ENCODE data around the gene OSBPL8.

The OSBPL8 gene

DNA sequence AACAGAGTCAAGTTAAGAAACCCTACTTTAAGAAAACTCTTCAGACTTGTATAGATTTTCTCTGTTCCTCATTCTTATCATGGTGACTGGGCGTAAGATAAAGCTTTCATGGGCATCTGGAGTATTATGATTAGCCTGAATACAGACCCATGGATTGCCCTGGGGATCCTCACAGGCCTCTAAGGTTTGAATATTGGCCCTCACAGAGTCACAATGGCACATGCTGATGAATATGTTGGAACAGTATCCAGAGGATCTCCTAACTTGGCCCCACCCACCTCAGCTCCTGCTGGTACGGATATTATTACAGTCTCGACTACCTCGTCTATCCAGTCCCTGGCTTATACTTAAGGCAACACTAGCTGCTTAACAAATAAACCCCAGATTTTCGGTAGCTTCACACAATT lies 8.1 kb downstream of the OSBPL8 start:
- H3K27me3 ChIP-seq (ENCODE audit: insufficient read depth, low read length): no peaks in the 10 kb centered on the region
- H3K36me3 ChIP-seq (ENCODE audit: insufficient read depth, low read length): no peaks in the 10 kb centered on the region
- no peak overlapping the region for H2AFZ ChIP-seq (ENCODE audit: low read depth, low read length)
- H3K4me1 ChIP-seq (ENCODE audit: insufficient read depth, low read length): peaks cover 17% of the 10 kb centered on the region
- no peak overlapping the region for H3K4me3 ChIP-seq (ENCODE audit: low read length)
- no peaks in the 10 kb centered on the region for H3K9me3 ChIP-seq (ENCODE audit: low read length)

- Histone ChIP-seq H3K9me3 (ENCODE audit: low read length) (no peaks in the 10 kb centered on the region), H3K4me3 (ENCODE audit: low read length) (no peak overlapping the region), H2AFZ (ENCODE audit: low read depth, low read length) (no peak overlapping the region), H3K36me3 (ENCODE audit: insufficient read depth, low read length) (no peaks in the 10 kb centered on the region), H3K4me1 (ENCODE audit: insufficient read depth, low read length) (peaks cover 17% of the 10 kb centered on the region), H3K27me3 (ENCODE audit: insufficient read depth, low read length) (no peaks in the 10 kb centered on the region)
Observed at GRCh38 chr12:76549131-76549530, 10.4 kb downstream of the OSBPL8 start.

- peaks cover 17% of the 10 kb centered on the region for H3K4me1 ChIP-seq (ENCODE audit: insufficient read depth, low read length)
- no peaks in the 10 kb centered on the region for H3K27me3 ChIP-seq (ENCODE audit: insufficient read depth, low read length)
- no peak overlapping the region for H3K4me3 ChIP-seq (ENCODE audit: low read length)
- H3K36me3 ChIP-seq (ENCODE audit: insufficient read depth, low read length): no peaks in the 10 kb centered on the region
- no peaks in the 10 kb centered on the region for H3K9me3 ChIP-seq (ENCODE audit: low read length)
- no peak overlapping the region for H2AFZ ChIP-seq (ENCODE audit: low read depth, low read length)
Observed at GRCh38 chr12:76548222-76548837, 11.2 kb downstream of the OSBPL8 start.

DNA sequence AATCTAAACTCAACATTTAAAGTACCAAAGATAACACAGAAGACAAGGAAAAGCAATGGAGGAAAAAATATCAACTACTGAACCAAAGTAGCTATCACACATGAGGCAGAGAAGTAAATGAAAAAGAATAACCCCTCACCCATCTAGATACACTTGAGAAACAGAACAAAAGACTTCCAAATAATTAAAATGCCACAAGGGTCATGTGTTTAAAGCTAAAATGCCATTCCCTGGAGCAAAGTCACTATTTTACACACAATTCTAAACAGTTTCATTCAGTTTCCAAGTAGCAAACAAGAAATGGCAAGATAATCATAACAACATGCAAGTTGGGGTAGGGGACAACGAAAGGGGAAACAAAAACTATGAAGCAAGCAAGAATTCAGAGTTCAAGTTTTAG lies 12.0 kb downstream of the OSBPL8 start:
- Histone ChIP-seq H3K4me1 (ENCODE audit: insufficient read depth, low read length) (peaks cover 17% of the 10 kb centered on the region), H3K27me3 (ENCODE audit: insufficient read depth, low read length) (no peaks in the 10 kb centered on the region), H3K36me3 (ENCODE audit: insufficient read depth, low read length) (no peaks in the 10 kb centered on the region), H3K4me3 (ENCODE audit: low read length) (no peak overlapping the region), H2AFZ (ENCODE audit: low read depth, low read length) (no peak overlapping the region), H3K9me3 (ENCODE audit: low read length) (no peaks in the 10 kb centered on the region)

GRCh38 chr12:76546889-76547288 lies 12.7 kb downstream of the OSBPL8 start:
- H3K9me3 ChIP-seq (ENCODE audit: low read length): no peaks in the 10 kb centered on the region
- H3K36me3 ChIP-seq (ENCODE audit: insufficient read depth, low read length): no peaks in the 10 kb centered on the region
- no peak overlapping the region for H3K4me3 ChIP-seq (ENCODE audit: low read length)

GRCh38 chr12:76545486-76545885 lies 14.1 kb downstream of the OSBPL8 start:
- H3K9me3 ChIP-seq (ENCODE audit: low read length): no peaks in the 10 kb centered on the region
- H2AFZ ChIP-seq (ENCODE audit: low read depth, low read length): no peak overlapping the region
- H3K4me3 ChIP-seq (ENCODE audit: low read length): no peak overlapping the region
- no peaks in the 10 kb centered on the region for H3K36me3 ChIP-seq (ENCODE audit: insufficient read depth, low read length)
- no peaks in the 10 kb centered on the region for H3K27me3 ChIP-seq (ENCODE audit: insufficient read depth, low read length)
- H3K4me1 ChIP-seq (ENCODE audit: insufficient read depth, low read length): peaks cover 17% of the 10 kb centered on the region

More at GRCh38 chr12:76546889-76547288, 12.7 kb downstream of the OSBPL8 start:
- Histone ChIP-seq H3K4me1 (ENCODE audit: insufficient read depth, low read length) (peaks cover 17% of the 10 kb centered on the region), H2AFZ (ENCODE audit: low read depth, low read length) (no peak overlapping the region), H3K27me3 (ENCODE audit: insufficient read depth, low read length) (no peaks in the 10 kb centered on the region)

DNA sequence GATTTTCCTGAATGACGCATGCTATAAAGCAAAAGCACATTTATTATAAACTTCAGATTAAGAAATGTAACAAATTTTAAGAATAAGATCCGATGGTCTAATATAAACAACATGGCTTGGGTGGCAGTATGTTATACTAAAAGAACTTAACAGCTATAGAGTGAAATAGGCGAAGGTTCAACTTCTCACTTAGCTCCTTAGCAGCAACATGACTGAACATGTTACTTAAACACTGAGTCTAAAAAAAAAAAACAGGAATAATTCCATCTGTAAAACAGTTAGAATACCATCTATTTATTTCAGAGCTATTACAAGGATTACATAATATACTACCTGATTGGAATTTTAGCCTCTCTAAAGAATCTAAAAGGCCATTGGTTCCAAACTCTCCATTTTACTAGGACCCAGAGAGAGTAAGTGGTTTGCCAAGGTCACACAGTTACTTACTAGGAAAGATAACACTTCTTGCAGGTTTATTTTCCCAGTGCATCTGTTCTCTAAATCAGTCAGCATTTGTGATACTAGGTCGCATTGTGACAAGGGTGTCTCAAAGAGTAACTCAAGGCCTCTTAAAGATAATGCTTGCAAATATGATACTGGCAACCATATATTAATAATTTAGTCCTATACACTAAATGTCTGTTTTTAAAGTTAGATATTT lies 14.8 kb downstream of the OSBPL8 start:
- Histone ChIP-seq H2AFZ (ENCODE audit: low read depth, low read length) (no peak overlapping the region), H3K4me1 (ENCODE audit: insufficient read depth, low read length) (peaks cover 17% of the 10 kb centered on the region), H3K9me3 (ENCODE audit: low read length) (no peaks in the 10 kb centered on the region)

GRCh38 chr12:76543813-76544347 lies 15.7 kb downstream of the OSBPL8 start:
- no peaks in the 10 kb centered on the region for H3K36me3 ChIP-seq (ENCODE audit: insufficient read depth, low read length)
- H3K4me3 ChIP-seq (ENCODE audit: low read length): no peak overlapping the region
- H2AFZ ChIP-seq (ENCODE audit: low read depth, low read length): no peak overlapping the region
- no peaks in the 10 kb centered on the region for H3K9me3 ChIP-seq (ENCODE audit: low read length)
- no peaks in the 10 kb centered on the region for H3K27me3 ChIP-seq (ENCODE audit: insufficient read depth, low read length)
- H3K4me1 ChIP-seq (ENCODE audit: insufficient read depth, low read length): peaks cover 17% of the 10 kb centered on the region

More for the DNA sequence above, 14.8 kb downstream of the OSBPL8 start:
- H3K4me3 ChIP-seq (ENCODE audit: low read length): no peak overlapping the region
- H3K36me3 ChIP-seq (ENCODE audit: insufficient read depth, low read length): no peaks in the 10 kb centered on the region
- no peaks in the 10 kb centered on the region for H3K27me3 ChIP-seq (ENCODE audit: insufficient read depth, low read length)

DNA sequence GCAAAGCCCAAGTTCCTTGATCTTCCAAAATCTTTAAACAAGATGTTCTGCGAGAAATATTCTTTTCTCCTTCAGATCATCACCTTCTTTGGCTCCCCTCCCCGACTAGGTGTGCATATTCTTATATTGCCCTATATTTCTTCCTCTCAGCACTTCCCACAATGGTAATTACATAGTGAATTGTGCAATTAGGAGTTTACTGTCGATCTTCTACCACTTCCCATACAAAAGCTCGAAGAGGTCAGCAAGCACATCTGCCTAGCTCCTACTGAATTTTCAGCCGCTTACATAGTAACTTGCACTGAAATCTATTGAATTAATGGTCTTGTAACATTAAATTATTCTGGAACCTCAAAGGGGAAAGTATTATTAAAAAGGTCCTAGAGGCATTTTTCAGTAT lies 16.7 kb downstream of the OSBPL8 start:
- Histone ChIP-seq H3K4me1 (ENCODE audit: insufficient read depth, low read length) (peaks cover 14% of the 10 kb centered on the region), H3K36me3 (ENCODE audit: insufficient read depth, low read length) (no peaks in the 10 kb centered on the region), H3K9me3 (ENCODE audit: low read length) (no peaks in the 10 kb centered on the region), H2AFZ (ENCODE audit: low read depth, low read length) (no peak overlapping the region), H3K27me3 (ENCODE audit: insufficient read depth, low read length) (no peaks in the 10 kb centered on the region), H3K4me3 (ENCODE audit: low read length) (no peak overlapping the region)

- no peak overlapping the region for H2AFZ ChIP-seq (ENCODE audit: low read depth, low read length)
- H3K36me3 ChIP-seq (ENCODE audit: insufficient read depth, low read length): no peaks in the 10 kb centered on the region
- no peak overlapping the region for H3K4me3 ChIP-seq (ENCODE audit: low read length)
- no peaks in the 10 kb centered on the region for H3K4me1 ChIP-seq (ENCODE audit: insufficient read depth, low read length)
- no peaks in the 10 kb centered on the region for H3K27me3 ChIP-seq (ENCODE audit: insufficient read depth, low read length)
- no peaks in the 10 kb centered on the region for H3K9me3 ChIP-seq (ENCODE audit: low read length)
Observed at GRCh38 chr12:76539727-76540126, 19.8 kb downstream of the OSBPL8 start.

DNA sequence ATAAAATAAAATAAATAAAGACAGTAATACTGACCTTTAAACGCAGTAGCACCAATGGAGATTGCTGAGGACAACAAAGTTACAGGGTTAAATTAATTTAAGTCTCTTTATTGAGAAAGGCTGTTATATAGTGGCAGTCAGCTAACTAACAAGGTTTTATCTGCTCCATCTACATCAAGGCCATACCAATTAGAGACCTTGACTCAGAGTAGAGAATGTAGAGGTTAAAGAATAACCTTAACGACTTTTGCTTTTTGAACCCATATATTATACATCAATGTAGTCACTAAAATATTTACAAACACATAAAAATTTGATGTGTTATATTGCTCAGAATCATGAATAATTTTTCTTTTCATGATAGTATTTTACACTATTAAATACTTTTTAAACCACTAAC lies 21.6 kb downstream of the OSBPL8 start:
- Histone ChIP-seq H2AFZ (ENCODE audit: low read depth, low read length) (no peak overlapping the region), H3K4me3 (ENCODE audit: low read length) (no peak overlapping the region), H3K36me3 (ENCODE audit: insufficient read depth, low read length) (no peaks in the 10 kb centered on the region), H3K4me1 (ENCODE audit: insufficient read depth, low read length) (no peaks in the 10 kb centered on the region), H3K9me3 (ENCODE audit: low read length) (no peaks in the 10 kb centered on the region), H3K27me3 (ENCODE audit: insufficient read depth, low read length) (no peaks in the 10 kb centered on the region)

DNA sequence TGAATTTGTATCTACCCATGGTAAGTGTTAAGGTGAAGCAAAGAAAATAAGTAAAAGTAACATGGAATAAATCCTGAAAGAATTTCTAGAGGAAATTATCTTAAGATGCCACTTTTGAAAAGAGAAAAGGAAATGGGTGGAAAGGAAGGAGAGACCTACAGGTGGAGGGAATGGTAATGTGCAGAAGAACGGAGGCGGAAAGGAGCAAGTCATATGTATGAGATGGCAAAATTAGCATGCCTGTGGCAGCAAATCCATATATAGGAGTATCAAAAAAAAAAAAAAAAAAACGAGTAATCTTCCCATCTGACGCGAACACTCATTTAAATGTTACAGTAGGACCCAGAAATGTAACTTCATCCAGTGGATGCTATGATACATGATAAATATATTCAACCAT lies 23.0 kb downstream of the OSBPL8 start:
- Histone ChIP-seq H3K36me3 (ENCODE audit: insufficient read depth, low read length) (no peaks in the 10 kb centered on the region), H2AFZ (ENCODE audit: low read depth, low read length) (no peak overlapping the region), H3K9me3 (ENCODE audit: low read length) (no peaks in the 10 kb centered on the region), H3K27me3 (ENCODE audit: insufficient read depth, low read length) (no peaks in the 10 kb centered on the region), H3K4me1 (ENCODE audit: insufficient read depth, low read length) (no peaks in the 10 kb centered on the region), H3K4me3 (ENCODE audit: low read length) (no peak overlapping the region)

GRCh38 chr12:76535170-76535569 lies 24.4 kb downstream of the OSBPL8 start:
- no peaks in the 10 kb centered on the region for H3K36me3 ChIP-seq (ENCODE audit: insufficient read depth, low read length)
- H3K4me1 ChIP-seq (ENCODE audit: insufficient read depth, low read length): no peaks in the 10 kb centered on the region
- no peaks in the 10 kb centered on the region for H3K9me3 ChIP-seq (ENCODE audit: low read length)
- H2AFZ ChIP-seq (ENCODE audit: low read depth, low read length): no peak overlapping the region
- no peaks in the 10 kb centered on the region for H3K27me3 ChIP-seq (ENCODE audit: insufficient read depth, low read length)
- H3K4me3 ChIP-seq (ENCODE audit: low read length): no peak overlapping the region
